Activated naive CD4-positive, alpha-beta T cell treated with anti-CD3 and anti-CD28 coated beads for 36 hours (primary cell): ENCODE data around the gene PTMS. TPM values are rescaled to one million over a fixed set of nuclear protein-coding genes. Genes with fewer than 3 reads are reported as not detected.

Experiments
- CTCF ChIA-PET: fragments of 350-600 bp; sonication (Branson Sonifier 250); formaldehyde crosslinking; loops from one replicate; lab custom pipeline; 2021; ENCODE audit warnings: antibody characterized with exemption; lab: Charles Lee
- DNase-seq: peaks from one replicate; pipeline ENCODE4 v3.0.0-alpha.2; 2020
- H3K27ac Mint-ChIP-seq: one replicate; pipeline ENCODE4 v1.8.0; 2021; ENCODE audit warnings: mild to moderate bottlenecking, mixed read lengths
- H3K27me3 Mint-ChIP-seq: one replicate; pipeline ENCODE4 v1.8.0; 2021; ENCODE audit warnings: low read depth, mixed read lengths
- H3K36me3 Mint-ChIP-seq: one replicate; pipeline ENCODE4 v1.8.0; 2021; ENCODE audit warnings: low read depth, mixed read lengths
- H3K4me1 Mint-ChIP-seq: one replicate; pipeline ENCODE4 v1.8.0; 2021; ENCODE audit warnings: low read depth, mixed read lengths
- H3K4me3 Mint-ChIP-seq: one replicate; pipeline ENCODE4 v1.8.0; 2021; ENCODE audit warnings: mild to moderate bottlenecking, moderate library complexity, mixed read lengths
- H3K9me3 Mint-ChIP-seq: one replicate; pipeline ENCODE4 v1.8.0; 2021; ENCODE audit warnings: mixed read lengths
- intact Hi-C: fragments of 100-400 bp; cut with micrococcal nuclease; formaldehyde crosslinking; loops from one replicate; pipeline ENCODE4 v1.15.1; 2023
- total RNA-seq, 2 experiments: library from RNA; stranded (reverse); gene quantifications; one replicate each; pipeline ENCODE4 v1.2.3, GENCODE V29; 2021

The PTMS gene
- total RNA-seq, 2 experiments from 2014 or later: 35.1 to 44.2 TPM

DNA sequence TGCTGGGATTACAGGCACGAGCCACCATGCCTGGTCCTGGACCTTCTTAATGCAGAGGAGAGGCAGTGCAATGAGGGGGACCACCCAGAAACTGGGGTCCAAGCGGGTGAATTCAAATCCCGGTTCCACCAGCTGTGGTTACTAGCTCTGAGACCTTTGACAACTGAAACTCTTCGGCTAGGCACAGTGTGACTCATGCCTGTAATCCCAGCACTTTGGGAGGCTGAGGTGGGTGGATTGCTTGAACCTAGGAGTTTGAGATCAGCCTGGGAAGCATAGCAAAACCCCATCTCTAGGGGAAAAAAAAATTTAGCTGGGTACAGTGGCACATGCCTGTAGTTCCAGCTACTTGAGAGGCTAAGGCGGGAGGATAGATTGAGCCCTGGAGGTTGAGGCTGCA lies 18.1 kb downstream of the PTMS start:
- CTCF ChIA-PET: interaction anchor here (1.0 to 9.7 kb wide), 4 partner anchors 12 to 41 kb away, joined by 3 to 118 read pairs (median 8); partner anchors contain the start of gene MLF2
- Mint-ChIP-seq H3K27ac (no peak overlapping the region), H3K27me3 (no peaks in the 10 kb centered on the region), H3K36me3 (no peaks in the 10 kb centered on the region), H3K4me1 (peaks cover 86% of the 10 kb centered on the region), H3K4me3 (no peak overlapping the region), H3K9me3 (no peaks in the 10 kb centered on the region)
- no peak for DNase-seq
- intact Hi-C loops: no loop called here

DNA sequence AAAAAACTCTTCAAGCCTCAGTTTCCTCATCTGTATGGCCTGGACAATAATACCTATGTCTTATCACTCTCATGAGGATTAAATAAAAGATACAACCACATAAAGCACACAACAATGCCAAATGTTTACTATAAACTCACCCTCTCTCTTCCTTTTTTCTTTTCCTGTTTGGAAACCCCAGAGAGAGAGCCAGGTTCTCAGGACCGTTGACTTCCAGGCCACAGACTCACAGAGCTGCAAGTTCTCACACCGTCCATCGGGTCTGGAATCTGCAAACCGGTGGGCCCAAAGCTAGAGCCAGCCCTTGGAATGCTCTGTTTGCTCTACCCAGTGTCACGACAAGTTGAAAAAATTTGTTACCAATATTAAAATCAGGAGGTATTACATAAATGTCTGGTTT lies 18.6 kb downstream of the PTMS start:
- Mint-ChIP-seq H3K27ac (no peak overlapping the region), H3K27me3 (no peaks in the 10 kb centered on the region), H3K36me3 (peaks cover 2% of the 10 kb centered on the region), H3K9me3 (no peaks in the 10 kb centered on the region), H3K4me3 (no peak overlapping the region), H3K4me1 (peaks cover 81% of the 10 kb centered on the region)
- intact Hi-C loops: loop anchor here (5.0 kb wide), 1 partner anchor 168 kb away; the partner anchor contains the start of gene PTPN6
- CTCF ChIA-PET: interaction anchor here (1.3 to 9.7 kb wide), 3 partner anchors 11 to 41 kb away, joined by 3 to 118 read pairs (median 13); partner anchors contain the start of gene MLF2
- DNase-seq: no peak

DNA sequence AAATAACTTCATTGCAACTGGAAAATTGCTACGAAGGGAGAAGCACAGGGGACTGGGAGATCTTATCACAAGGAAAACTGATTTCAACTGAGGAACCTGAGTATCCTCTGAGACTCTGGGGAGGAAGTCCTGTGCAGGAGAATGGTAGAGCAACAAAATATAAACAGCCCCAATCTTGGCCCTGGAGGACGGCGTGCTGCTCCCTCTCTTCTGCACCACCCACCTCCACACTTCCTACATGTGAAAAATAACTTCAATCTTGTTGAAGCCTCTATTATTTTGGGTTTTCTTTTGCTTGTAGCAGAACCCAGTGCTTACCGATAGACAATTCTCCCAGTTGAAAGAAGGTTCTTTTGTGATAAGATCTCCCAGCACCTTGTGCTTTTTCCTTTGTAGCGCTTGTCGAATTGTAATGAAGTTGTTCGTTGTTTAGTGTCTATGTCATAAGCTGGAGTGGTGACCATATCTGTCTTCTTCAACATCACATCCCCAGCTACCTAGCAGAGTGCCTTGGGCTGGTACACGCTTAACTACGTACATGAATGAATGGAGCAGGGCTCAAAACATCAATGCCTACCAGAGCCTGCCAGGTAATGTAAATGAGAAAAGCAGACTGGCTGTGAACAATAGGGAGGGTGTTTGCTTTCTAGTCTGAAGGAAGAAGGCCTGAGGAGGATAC lies 20.4 kb downstream of the PTMS start:
- CTCF ChIA-PET: interaction anchor here (0.6 to 3.5 kb wide), 8 partner anchors 9 to 145 kb away, joined by 3 to 23 read pairs (median 4); no protein-coding TSS in a partner anchor
- peaks cover 6% of the 10 kb centered on the region for H3K36me3 Mint-ChIP-seq
- peaks cover 68% of the 10 kb centered on the region for H3K4me1 Mint-ChIP-seq
- intact Hi-C loops: loop anchor here (5.0 kb wide), 1 partner anchor 166 kb away; the partner anchor contains the start of gene PTPN6
- H3K27me3 Mint-ChIP-seq: no peaks in the 10 kb centered on the region
- H3K9me3 Mint-ChIP-seq: no peaks in the 10 kb centered on the region
- peak overlapping the region; percentile 79 for H3K27ac Mint-ChIP-seq
- H3K4me3 Mint-ChIP-seq: peak overlapping the region; percentile 48
- peak; percentile 49 for DNase-seq

DNA sequence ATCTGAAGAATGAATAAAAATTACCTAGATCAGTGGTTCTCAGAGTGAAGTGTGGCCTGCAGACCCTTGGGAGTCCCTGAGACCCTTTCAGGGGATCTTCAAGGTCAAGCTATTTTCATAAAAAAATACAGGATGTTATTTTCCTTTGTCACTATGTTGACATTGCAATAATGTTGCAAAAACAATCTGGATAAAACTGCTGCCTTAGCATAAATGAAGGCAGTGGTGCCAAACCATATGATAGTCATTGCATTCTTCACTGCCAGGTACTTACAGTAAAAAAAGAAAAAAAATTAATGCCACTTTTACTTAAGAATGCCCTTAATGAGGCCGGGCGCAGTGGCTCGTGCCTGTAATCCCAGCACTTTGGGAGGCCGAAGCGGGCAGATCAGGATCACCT lies 21.1 kb downstream of the PTMS start:
- H3K27ac Mint-ChIP-seq: peak overlapping the region; percentile 79
- H3K4me1 Mint-ChIP-seq: peaks cover 62% of the 10 kb centered on the region
- peaks cover 10% of the 10 kb centered on the region for H3K36me3 Mint-ChIP-seq
- no peak for DNase-seq
- peak overlapping the region; percentile 48 for H3K4me3 Mint-ChIP-seq
- H3K27me3 Mint-ChIP-seq: no peaks in the 10 kb centered on the region
- no peaks in the 10 kb centered on the region for H3K9me3 Mint-ChIP-seq
- CTCF ChIA-PET: interaction anchor here (0.5 to 3.5 kb wide), 9 partner anchors 9 to 1076 kb away, joined by 3 to 23 read pairs (median 4); no protein-coding TSS in a partner anchor
- intact Hi-C loops: loop anchor here (5.0 kb wide), 1 partner anchor 165 kb away; the partner anchor contains the start of gene PTPN6

DNA sequence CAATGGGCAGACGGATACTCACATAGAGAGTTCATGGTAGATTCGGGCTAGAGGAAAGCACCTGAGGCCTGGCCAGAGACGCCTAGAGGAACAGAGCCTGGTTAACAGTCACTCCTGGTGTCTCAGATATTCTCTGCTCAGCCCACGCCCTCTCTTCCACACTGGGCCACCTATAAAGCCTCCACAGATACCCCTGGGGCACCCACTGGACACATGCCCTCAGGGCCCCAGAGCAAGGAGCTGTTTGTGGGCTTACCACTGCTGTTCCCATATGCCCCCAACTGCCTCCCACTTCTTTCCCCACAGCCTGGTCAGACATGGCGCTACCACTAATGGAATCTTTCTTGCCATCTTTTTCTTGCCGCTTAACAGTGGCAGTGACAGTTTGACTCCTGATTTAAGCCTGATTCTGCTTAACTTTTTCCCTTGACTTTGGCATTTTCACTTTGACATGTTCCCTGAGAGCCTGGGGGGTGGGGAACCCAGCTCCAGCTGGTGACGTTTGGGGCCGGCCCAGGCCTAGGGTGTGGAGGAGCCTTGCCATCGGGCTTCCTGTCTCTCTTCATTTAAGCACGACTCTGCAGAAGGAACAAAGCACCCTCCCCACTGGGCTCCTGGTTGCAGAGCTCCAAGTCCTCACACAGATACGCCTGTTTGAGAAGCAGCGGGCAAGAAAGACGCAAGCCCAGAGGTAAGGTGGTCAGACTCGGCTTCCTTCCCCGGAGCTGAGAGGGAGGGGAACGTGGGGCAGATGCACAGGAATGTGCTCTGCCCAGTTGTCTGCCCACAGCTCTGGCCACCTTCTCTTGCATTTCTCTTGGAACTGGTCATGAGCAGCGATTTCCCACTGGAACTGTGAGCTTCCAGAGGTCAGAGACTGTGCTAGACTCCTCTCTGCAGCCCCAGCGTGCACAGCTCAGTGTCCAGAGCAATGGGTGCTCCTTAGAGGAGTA lies 23.1 kb downstream of the PTMS start, which contains the start of gene CD4:
Gene CD4, plus strand, starts transcription at position 557 of the 953 bp plus-strand sequence. CDS start 10,611 bp downstream, outside the sequence.
- Mint-ChIP-seq H3K9me3 (no peaks in the 10 kb centered on the region), H3K27ac (peak within 1 kb of the TSS; percentile 96), H3K36me3 (peaks cover 20% of the 10 kb centered on the region), H3K4me1 (peaks cover 57% of the 10 kb centered on the region), H3K27me3 (no peaks in the 10 kb centered on the region), H3K4me3 (peak within 1 kb of the TSS; percentile 97)
- DNase-seq: peak; percentile 95
- intact Hi-C loops: loop anchor here (1.0 to 5.0 kb wide), 6 partner anchors 9 to 163 kb away; partner anchors contain the start of genes ING4, MLF2 and PTPN6
- CTCF ChIA-PET: interaction anchor here (0.5 to 6.5 kb wide), 12 partner anchors 8 to 1189 kb away, joined by 3 to 39 read pairs (median 6); partner anchors contain the start of genes LAG3, MLF2 and PTMS

DNA sequence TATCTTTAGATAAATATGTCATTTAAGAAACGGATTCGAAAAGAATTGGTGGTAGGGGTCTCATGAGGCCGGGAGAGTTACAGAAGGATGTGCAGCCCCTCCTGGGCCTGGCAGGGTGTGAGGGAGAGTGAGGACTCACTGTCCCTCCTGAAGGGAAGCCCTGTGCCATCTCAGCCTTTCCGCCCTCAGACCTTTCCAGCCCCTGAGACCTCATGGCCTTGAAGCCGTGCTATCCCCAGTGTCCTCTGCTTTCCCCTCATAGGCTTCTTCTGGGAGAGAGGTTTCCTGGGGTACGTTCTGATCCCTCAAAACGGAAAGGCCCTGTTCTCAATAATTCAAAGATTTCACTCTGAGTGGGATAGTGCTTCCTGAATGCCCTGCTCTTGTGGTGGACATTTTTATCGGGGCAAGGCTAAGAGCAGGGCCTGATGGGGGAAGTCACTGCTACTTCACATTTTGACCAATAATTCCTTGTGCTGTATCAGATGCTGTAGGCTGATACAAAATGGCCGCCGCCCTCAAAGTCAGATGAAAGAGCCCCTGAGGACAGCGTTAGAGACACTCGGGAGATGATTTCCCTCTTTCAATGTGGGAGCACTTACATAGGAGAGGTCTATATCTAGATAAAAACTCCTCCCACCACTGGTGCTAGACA lies 24.5 kb downstream of the PTMS start:
- peak overlapping the region; percentile 97 for H3K4me3 Mint-ChIP-seq
- H3K27ac Mint-ChIP-seq: peak overlapping the region; percentile 96
- H3K36me3 Mint-ChIP-seq: peaks cover 29% of the 10 kb centered on the region
- no peaks in the 10 kb centered on the region for H3K9me3 Mint-ChIP-seq
- no peaks in the 10 kb centered on the region for H3K27me3 Mint-ChIP-seq
- intact Hi-C loops: loop anchor here (1.0 to 5.0 kb wide), 3 partner anchors 62 to 298 kb away; partner anchors contain the start of genes CHD4, MRPL51, NCAPD2 and USP5
- H3K4me1 Mint-ChIP-seq: peaks cover 52% of the 10 kb centered on the region
- CTCF ChIA-PET: interaction anchor here (0.7 to 6.5 kb wide), 7 partner anchors 10 to 177 kb away, joined by 3 to 39 read pairs (median 13); partner anchors contain the start of genes LAG3, MLF2 and PTMS
- peak; percentile 78 for DNase-seq

DNA sequence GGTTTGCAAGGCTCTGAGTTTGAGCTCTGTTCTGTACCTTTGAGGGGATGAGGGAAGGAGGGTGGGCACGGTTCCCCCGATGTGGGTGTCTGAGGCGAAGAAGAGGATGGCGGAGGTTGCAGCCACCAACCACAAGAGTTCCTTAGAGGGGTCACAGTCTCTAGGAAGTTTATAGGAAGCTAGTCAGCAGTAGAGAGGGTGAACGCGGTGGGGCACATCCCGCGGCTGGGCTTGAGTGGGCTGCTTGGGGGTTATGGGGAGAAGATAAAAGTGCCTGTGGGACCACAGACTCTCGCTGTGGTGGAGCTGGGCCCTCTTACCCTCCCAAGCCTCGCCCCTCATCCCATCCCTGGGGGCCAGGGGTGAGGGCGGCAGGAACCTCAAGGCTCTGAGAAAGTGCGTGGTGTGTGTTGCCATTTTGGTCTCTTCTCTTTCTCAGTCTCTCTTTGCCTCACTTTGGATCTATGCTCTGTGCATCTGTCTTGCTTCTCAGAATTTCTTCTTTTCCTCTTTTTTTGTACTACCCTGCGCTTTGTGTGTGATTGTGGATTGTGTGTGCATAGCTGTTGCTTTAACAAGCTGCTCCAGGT lies 25.9 kb downstream of the PTMS start:
- no peak for DNase-seq
- H3K4me3 Mint-ChIP-seq: peak overlapping the region; percentile 97

DNA sequence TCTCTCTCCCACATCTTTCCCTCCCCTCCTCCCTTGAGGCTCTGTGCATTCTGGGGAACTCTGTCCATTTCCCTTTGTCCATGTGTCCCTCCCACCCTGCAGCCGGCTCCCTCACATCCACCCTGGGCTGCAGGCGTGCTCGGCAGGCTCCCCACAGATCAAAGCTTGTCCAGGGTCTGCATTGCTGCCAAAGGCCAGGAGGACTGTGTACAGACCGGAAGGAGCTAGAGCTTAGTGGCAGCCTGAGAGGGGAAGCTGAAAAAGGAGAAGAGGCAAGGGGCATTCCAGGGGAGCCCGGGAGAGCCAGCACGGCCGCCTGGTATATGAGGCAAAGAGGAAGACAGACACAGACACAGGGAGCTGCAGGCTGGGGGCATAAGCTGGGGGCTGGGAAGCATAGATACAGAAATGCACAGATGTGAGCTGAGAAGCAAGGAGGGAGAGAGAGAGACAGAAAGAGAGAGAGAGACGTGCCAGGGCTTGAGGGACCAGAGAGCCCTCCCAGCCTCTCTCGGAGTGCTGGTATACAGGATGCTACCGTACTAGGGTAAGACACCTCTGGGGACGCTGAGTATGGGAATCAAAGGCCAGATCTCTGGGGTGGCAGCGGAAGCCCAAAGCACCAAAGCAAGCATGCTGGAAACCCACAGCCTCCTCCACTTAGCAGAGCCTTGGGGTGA lies 26.5 kb downstream of the PTMS start:
- DNase-seq: peak; percentile 61
- Mint-ChIP-seq H3K4me1 (peaks cover 51% of the 10 kb centered on the region), H3K27ac (peak overlapping the region; percentile 96), H3K36me3 (peaks cover 36% of the 10 kb centered on the region), H3K4me3 (peak overlapping the region; percentile 97), H3K9me3 (no peaks in the 10 kb centered on the region), H3K27me3 (no peaks in the 10 kb centered on the region)
- CTCF ChIA-PET: interaction anchor here (0.6 to 6.5 kb wide), 17 partner anchors 10 to 235 kb away, joined by 3 to 39 read pairs (median 4); partner anchors contain the start of genes COPS7A, LAG3, MLF2 and PTMS
- intact Hi-C loops: loop anchor here (2.0 to 5.0 kb wide), 3 partner anchors 18 to 300 kb away; partner anchors contain the start of genes CHD4, MRPL51 and NCAPD2

More for the DNA sequence above, 25.9 kb downstream of the PTMS start:
- intact Hi-C loops: loop anchor here (1.0 to 5.0 kb wide), 4 partner anchors 19 to 300 kb away; partner anchors contain the start of genes CHD4, MRPL51, NCAPD2 and USP5
- Mint-ChIP-seq H3K4me1 (peaks cover 55% of the 10 kb centered on the region), H3K27ac (peak overlapping the region; percentile 96), H3K36me3 (peaks cover 36% of the 10 kb centered on the region), H3K9me3 (no peaks in the 10 kb centered on the region), H3K27me3 (no peaks in the 10 kb centered on the region)
- CTCF ChIA-PET: interaction anchor here (0.6 to 6.5 kb wide), 17 partner anchors 10 to 234 kb away, joined by 3 to 39 read pairs (median 4); partner anchors contain the start of genes COPS7A, LAG3, MLF2 and PTMS

DNA sequence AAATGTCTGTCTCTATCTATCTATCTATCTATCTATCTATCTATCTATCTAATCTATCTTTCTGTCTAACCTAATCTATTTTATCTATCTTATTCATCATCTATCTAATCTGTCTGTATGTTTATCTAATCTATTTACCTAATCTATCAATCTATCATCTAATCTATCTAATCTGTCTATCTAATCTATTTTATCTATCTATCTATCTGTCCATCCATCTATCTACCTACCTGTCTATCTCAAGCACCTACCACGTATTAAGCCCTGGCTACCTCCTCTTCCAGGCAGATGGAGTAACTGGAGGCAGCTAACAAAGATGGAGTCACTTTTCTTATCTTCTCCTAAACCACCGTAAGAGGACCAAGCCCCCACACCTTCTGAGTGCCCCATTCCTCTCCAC lies 28.9 kb downstream of the PTMS start:
- H3K27me3 Mint-ChIP-seq: no peaks in the 10 kb centered on the region
- no peak overlapping the region for H3K4me3 Mint-ChIP-seq
- H3K4me1 Mint-ChIP-seq: peaks cover 54% of the 10 kb centered on the region
- H3K27ac Mint-ChIP-seq: no peak overlapping the region
- H3K36me3 Mint-ChIP-seq: peaks cover 38% of the 10 kb centered on the region
- intact Hi-C loops: no loop called here
- no peak for DNase-seq
- H3K9me3 Mint-ChIP-seq: no peaks in the 10 kb centered on the region
- CTCF ChIA-PET: interaction anchor here (0.7 to 1.8 kb wide), 5 partner anchors 26 to 41 kb away, joined by 3 to 7 read pairs (median 6); no protein-coding TSS in a partner anchor

DNA sequence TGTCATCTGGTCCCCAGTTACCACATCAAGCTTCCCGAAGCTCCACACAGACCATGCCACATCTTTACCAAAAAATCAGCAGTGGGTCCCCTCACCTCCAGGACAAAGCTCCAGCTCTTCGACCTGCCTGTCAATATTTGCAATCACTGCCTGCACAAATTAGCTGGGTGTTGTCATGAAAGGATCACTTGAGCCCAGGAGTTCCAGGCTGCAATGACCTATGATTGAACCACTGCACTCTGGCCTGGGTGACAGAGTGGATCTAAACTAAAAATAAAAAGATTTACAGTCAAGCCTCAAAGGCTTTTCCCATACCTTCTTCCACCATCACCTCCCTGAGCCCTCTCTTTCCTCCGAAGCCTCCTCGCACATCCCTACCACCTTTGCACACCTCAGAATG lies 30.4 kb downstream of the PTMS start:
- intact Hi-C loops: no loop called here
- H3K27ac Mint-ChIP-seq: peak overlapping the region; percentile 15
- H3K9me3 Mint-ChIP-seq: no peaks in the 10 kb centered on the region

More for the DNA sequence above, 30.4 kb downstream of the PTMS start:
- CTCF ChIA-PET: interaction anchor here (0.7 to 1.8 kb wide), 5 partner anchors 10 to 42 kb away, joined by 3 to 7 read pairs (median 3); no protein-coding TSS in a partner anchor
- no peaks in the 10 kb centered on the region for H3K27me3 Mint-ChIP-seq
- peaks cover 34% of the 10 kb centered on the region for H3K36me3 Mint-ChIP-seq
- H3K4me1 Mint-ChIP-seq: peaks cover 55% of the 10 kb centered on the region
- H3K4me3 Mint-ChIP-seq: no peak overlapping the region
- DNase-seq: no peak
